COLO829 (cell line): ENCODE results near the gene DGAT2.
"Not testable (repeated sequence)": the region's sequence is repeated elsewhere in the genome, so short reads cannot be mapped to it uniquely, and the experiment has no call there.

Source experiments
- DNase-seq: peaks from one replicate; pipeline ENCODE4 v3.0.0; 2012; ENCODE audit warnings: low spot score

The DGAT2 gene

DNA sequence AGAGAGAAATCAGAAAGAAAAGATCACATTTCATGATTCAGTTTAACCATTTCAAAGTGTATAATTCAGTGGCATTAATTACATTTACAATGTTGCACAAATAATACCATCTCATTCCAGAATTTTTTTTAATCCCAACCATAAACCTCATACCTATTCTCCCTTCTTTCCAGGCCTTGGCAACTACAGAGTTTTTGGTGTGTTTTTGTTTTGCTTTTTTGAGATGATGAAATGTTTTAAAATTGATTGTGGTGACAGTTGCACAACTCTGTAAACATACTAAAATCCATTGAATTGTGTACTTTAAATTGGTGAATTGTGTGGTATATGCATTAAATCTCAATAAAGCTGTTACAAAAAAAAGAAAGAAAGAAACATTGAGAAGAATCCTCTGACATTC is 13.6 kb upstream of the DGAT2 start:
- not testable (repeated sequence) for DNase-seq

- DNase-seq = no peak
Observed at GRCh38 chr11:75757651-75758050, 10.9 kb upstream of the DGAT2 start.

GRCh38 chr11:75759832-75760231 is 8.7 kb upstream of the DGAT2 start:
- DNase-seq = no peak

GRCh38 chr11:75760243-75760642 is 8.3 kb upstream of the DGAT2 start:
- DNase-seq = no peak

DNA sequence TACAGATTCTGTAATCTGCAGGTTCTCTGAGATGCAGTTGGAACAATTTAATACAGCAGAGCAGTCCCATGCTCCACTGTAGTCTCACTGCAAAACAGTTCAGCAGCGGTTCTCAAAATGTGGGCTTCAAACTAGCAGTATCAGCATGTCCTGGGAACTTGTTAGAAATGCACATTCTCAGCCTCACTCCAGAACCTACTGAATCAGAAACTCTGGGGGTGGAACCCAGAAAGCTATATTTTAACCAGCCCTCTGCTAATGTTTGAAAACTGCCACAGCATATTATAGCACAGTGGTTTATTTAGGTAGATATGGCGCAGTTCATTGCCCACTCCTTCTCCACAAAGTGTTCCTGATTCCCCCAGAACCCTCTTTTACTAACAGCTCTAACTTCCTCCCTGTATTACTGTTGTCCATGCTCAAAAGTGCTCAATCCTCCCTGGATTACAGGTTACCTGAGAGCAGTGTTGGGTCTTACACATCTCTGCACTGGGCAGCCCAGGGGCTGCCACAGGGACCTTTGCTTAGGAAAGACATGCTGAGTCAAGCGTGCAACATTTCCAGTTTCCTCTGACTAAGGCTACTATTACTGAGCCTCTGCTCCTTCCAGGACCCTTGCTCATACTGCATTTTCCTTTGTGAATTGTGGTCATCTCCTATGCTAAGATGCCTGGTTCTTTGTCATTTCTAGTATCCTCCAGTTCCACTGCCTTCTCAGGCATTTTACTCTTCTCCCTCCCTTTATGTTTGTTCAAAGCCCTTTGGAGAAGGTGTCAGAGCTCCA is 7.7 kb upstream of the DGAT2 start:
- DNase-seq = no peak

- no peak for DNase-seq
Observed at GRCh38 chr11:75762158-75762557, 6.4 kb upstream of the DGAT2 start.

DNA sequence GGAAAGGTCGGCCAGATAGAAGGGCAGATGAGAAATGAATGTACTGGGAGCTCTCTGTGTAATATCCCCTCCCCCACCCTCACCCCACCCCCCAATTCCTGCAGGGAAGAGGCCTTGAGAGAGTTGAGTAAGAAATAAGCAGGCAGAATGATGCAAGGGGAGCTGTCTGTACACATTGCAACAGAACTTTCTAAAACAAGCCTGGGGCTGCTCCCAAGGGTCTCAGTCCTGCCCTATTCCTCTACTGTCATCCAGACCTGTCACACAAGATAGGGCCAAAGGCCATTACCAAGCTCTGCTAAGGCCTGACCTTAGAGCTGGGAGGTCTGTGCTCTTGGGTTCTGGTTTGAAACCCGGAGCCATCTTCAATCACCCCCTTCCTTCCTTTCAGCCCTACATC is 5.7 kb upstream of the DGAT2 start:
- no peak for DNase-seq

DNA sequence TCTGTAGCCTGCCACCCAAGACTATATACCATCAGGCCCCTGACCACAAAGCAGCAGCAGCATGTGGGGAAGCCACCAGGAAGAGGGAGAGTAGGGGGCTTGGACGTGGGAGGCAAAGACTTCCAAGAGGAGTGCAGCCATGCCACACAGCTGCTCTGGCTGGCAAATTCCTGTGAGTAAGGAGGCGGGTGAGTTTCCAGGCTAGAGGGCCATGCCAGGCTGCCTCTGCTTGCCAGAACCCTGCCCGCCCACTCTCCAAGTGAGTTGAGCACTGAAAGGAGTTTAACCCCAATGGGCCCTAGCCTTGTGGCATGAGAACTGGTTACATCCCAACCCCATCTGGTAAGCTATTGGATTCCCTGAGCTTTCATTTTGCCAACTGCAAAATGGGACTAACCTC is 4.7 kb upstream of the DGAT2 start:
- no peak for DNase-seq

GRCh38 chr11:75765116-75765515 is 3.5 kb upstream of the DGAT2 start:
- no peak for DNase-seq

DNA sequence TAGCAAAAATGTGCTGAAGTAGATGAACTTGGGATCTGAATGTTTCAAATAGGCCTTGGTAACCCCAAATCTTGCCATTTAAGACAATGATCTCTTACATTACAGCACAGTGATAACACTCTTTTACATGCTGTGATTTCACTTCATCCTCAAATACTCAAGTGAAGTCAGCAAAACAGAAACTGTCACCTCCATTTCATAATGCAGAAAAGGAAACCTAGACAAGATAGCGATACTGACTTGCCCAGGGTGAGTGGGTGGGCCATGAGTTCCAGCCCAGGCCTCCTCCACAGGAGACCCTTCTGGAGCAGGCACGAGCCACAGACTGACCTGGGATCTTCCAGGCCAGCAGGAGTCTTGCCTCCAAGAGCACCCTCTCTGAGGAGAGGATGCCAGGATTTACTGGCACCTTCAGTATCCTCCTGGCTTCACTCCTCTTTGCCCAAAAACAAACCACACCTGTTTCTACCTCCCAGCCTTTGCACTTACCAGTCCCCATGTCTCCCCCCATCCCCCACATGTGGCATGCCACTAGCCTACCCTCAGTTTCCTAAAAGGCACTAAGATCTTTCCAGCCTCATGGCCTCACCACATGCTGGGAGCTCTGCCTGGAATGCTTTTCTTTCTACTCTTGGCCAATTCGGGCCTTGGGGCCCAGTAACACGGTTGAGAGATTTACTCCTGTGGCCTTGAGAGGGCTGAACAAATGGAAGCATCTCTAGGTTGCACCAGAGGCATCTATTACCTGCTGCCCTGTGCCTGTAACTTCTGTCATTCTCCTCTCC is 1.9 kb upstream of the DGAT2 start:
- DNase-seq = no peak

DNA sequence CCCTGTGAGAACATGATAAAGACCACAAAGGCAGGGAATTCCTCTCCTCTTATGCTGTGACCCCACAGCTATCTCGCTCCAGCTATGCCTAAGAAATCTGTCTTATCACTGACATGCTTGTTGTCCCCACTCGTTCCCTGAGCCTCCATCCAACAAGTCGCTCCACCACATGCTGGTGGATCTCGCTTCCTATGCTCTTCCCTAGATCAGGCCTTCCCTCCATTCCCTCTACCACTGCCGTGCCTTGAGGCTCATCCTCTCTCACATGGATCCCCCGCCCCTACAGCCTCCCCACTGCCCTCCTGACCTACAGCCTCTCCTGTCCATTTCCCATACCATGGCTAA is 1.4 kb upstream of the DGAT2 start:
- no peak for DNase-seq

DNA sequence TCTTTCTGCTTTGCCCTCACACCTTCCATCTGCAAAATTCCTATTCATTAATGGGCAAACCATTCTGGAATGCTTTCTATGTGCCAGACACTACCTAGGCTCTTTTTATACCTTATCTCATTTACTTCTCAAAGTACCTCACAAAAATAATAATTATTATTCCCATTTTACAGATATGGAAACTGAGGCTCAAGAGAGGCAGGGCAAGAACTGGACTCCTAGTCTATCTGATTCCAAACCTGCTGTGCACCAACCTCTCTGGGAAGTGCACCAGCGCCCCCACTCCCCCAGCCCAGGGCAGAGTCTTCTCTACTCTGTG is 826 bp upstream of the DGAT2 start:
- DNase-seq = no peak

DNA sequence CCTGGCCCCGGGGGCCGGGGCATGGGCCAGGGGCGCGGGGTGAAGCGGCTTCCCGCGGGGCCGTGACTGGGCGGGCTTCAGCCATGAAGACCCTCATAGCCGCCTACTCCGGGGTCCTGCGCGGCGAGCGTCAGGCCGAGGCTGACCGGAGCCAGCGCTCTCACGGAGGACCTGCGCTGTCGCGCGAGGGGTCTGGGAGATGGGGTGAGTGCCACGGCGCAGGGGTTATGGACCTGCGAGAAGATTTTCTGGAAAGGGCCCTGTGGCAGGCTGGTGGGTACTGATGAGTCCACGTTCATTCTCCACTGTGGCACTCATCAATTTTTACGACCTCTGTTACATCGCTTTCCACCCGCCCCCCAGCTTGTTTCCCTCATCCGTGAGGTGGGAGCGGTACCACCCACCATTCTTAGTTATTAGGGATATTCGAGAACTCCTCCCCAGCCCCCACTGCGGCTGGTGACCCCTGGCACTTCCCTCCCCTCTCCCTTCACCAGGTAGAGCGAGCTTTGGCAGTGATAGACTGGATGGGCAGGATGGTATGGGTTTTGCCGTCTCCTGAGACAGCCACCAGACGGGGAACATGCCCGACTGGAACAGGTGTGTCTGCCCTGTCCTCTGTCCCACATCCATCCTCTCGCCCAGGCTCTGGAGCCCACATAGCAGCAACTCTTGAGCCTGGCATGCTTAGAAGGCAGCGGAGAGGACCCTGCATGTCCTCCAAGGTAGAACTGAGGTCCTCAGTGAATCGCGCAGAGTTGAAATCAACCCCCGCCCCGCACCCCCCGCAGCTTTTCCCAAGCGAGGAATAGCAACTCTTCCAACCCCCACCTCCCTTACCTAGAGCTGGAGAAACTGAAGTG is 562 bp downstream of the DGAT2 start:
- DNase-seq = no peak

GRCh38 chr11:75770102-75770501 is 1.5 kb downstream of the DGAT2 start:
- no peak for DNase-seq

DNA sequence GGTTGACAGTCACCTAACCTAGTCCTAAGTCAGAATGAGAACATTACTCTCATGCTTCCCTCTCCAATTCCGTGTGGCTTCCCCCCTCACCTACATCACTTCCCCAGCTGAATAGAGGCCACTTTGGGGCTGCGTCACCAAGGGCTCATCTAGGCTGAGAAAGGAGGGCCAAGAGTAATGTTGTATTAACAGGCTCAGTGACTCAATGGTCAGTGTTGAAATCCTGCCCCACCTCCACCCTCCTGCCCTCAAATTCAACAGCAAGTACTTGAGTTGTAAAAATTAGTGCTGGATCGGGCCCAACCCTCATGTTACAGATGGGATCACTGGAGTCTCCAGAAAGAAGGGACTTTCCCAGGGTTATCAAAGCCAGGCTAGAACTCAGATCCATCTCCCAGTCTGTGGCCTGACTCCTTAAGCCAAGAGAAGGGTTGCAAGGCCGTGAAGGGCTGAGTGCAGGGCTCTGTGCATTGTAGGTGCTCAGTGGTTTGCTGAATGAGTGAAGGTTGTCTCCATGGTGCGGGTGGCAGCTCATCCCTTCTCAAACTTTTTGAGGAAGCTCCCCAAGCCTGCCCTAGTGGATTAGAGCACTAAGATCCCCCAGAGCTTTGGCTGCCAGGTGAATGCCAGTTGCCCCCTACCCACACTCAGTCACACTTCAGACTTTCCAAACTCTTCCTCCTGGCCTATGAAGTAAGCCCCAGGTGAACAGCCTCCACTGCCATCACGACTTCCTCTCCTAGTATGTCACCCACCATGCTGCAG is 3.2 kb downstream of the DGAT2 start:
- DNase-seq = no peak

GRCh38 chr11:75773595-75774353 is 5.2 kb downstream of the DGAT2 start:
- no peak for DNase-seq

DNA sequence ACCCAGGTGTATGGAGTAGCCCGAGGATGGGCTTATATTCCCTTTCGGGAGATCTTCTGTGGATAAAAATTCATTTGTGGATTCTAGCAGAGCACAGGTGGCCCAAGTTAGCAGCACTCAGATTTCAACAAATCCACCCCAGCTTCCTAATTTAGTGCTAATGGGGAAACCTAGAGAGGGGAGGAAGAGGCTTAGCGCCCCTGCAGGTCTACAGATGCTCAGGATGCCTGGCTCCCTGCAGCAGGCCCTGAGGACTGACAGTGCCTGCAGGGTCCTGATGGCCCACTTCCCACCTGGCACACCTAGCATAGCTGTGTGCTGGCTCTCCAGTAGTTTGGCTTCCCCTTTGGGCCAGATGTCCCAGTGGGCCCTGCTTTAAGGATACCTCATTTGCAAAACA is 6.5 kb downstream of the DGAT2 start:
- no peak for DNase-seq

DNA sequence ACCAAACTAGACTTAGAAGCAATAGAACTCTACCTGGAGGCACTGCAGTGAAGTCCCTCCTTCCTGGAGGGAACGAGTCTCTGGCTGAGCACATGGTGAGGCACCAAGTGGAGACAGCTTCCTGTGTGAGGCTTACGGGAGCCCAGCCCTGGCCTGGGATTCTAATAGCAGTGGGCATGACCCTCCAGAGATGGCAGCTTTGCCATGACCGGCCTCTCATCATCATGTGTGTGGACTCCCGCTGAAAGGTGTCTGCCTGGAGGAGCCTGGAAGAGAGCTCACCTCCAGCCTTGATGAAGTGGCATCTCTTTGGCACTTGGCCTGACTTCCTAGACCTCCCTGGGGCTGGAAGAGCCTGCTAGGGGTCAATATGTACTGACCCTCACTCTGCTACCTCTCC is 8.0 kb downstream of the DGAT2 start:
- DNase-seq = no peak

DNA sequence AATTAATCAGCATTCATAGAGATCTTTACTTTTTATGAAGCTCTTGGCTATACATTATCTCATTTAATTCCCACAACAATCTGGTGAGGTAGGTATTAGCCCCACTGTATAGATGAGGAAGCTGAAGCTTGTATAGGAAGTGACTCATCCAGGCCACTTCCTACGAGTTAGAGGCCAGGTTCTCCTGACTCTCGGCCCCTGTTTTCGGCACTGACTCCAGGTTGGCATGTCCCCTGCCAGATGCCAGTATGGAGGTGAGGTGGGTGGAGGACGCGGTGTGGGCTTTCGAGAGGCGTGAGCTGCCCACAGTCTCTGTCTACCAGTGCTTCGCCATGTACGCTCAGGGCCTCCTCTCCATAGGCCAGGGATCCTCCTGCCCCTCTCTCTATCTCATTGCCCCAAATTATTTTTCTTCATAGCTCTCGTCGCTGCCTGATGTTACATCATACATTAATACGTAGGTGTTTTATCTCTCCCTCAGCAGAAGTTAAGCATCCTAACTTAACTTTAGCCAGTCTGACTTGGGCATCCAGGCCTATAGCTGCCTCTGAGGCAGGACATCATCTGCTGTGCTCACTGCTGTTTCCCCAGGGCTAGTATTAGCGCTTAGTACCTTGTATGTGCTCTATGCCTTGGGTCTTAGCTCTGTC is 9.0 kb downstream of the DGAT2 start:
- no peak for DNase-seq

DNA sequence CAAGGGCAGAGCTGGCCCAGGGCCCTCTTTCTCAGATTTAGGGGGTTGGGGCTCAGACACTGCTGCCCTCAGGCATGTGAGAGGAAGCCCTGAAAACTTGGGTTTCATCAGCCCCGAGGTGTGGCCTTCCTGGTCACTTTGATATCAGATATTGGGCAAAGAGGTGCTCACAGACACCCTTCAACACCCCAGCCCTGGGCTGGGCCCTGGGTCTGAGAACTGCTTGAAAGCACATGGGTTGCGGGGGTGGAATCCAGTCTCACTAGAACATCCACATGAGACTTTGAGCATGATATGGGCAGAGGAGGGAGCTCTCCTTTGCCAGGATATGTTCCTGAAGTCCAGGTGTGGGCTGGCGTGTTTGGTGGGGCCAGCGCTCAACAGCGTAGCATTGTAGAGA is 10.4 kb downstream of the DGAT2 start:
- DNase-seq = no peak

DNA sequence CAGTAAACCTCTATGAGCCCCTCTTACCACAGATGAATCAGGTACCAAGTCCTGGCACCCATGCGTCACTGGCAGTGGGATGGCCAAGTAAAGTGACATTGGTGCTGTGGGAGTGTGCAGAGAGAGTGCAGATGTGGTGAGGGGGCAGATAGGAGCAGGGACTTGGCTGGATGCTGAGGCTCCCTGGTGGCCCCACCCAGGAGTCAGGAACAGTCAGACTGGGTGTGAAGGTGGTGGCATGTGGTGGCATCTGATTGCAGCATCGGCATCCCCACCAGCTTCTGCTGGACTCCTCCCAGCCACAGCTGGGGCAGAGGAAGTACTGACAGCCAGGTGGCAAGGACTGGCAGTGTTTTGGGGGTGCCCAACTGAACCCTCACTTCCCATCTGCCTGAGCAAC is 11.4 kb downstream of the DGAT2 start:
- DNase-seq = no peak
